A549 (cell line): Measurements from ENCODE around the gene SPDYE1. TPM values are rescaled to one million over a fixed set of nuclear protein-coding genes. Genes with fewer than 3 reads are reported as not detected.

Experiments used
- BHLHE40 ChIP-seq: IDR thresholded peaks from 2 replicates; pipeline ENCODE4 v1.6.1; 2012; ENCODE audit warnings: low read depth, low read length, inconsistent platforms
- CBX2 ChIP-seq: fragments of 200-600 bp; sonication (generic); IDR thresholded peaks from 2 replicates; pipeline ENCODE4 v1.6.1; 2016; ENCODE audit warnings: low read depth, mild to moderate bottlenecking, borderline replicate concordance
- CEBPB ChIP-seq, 2 experiments: fragments of >200 bp in 1 of 2; sonication (Bioruptor Twin) in 1 of 2; formaldehyde crosslinking in 1 of 2; IDR thresholded peaks; 2 replicates each; pipeline ENCODE4 v1.6.1; 2012 to 2016
- CHD2 ChIP-seq: fragments of 150-350 bp; IDR thresholded peaks from 2 replicates; pipeline ENCODE4 v1.6.1; 2014; ENCODE audit warnings: low read length; ENCODE audit not compliant: partially characterized antibody
- CHD4 ChIP-seq: fragments of 200-600 bp; sonication (generic); IDR thresholded peaks from 2 replicates; pipeline ENCODE4 v1.6.1; 2016; ENCODE audit warnings: antibody characterized with exemption, mild to moderate bottlenecking, borderline replicate concordance
- CTCF ChIP-seq: fragments of >200 bp; sonication (Bioruptor Twin); formaldehyde crosslinking; IDR thresholded peaks from 3 replicates; pipeline ENCODE4 v1.5.1; 2016
- E2F6 ChIP-seq: IDR thresholded peaks from 2 replicates; pipeline ENCODE4 v1.6.1; 2012; ENCODE audit warnings: low read depth, borderline replicate concordance
- EHF ChIP-seq: fragments of 250-450 bp; sonication (Bioruptor Pico); IDR thresholded peaks from 2 replicates; pipeline ENCODE4 v1.5.0; 2020; ENCODE audit warnings: mild to moderate bottlenecking
- EHMT2 ChIP-seq: fragments of 200-600 bp; sonication (generic); IDR thresholded peaks from 2 replicates; pipeline ENCODE4 v1.6.1; 2016; ENCODE audit warnings: antibody characterized with exemption, low read depth, mild to moderate bottlenecking, moderate library complexity
- EP300 ChIP-seq, 2 experiments: fragments of >200 bp; sonication (Bioruptor Twin); formaldehyde crosslinking; IDR thresholded peaks; 2 replicates in 1 of 2; 3 replicates in 1 of 2; pipeline ENCODE4 v1.6.1; 2016 to 2017
- FOSB ChIP-seq: fragments of 250-450 bp; sonication (Bioruptor Pico); IDR thresholded peaks from 2 replicates; pipeline ENCODE4 v1.5.0; 2020; ENCODE audit warnings: mild to moderate bottlenecking, moderate library complexity
- FOSL2 ChIP-seq, 2 experiments: fragments of 450-650 bp in 1 of 2; fragments of >200 bp in 1 of 2; sonication (Bioruptor Twin) in 1 of 2; formaldehyde crosslinking; IDR thresholded peaks; 2 replicates each; pipeline versions ENCODE4 v1.5.0 to v1.6.1; 2016 to 2020; ENCODE audit warnings: mild to moderate bottlenecking in 1 of 2, moderate library complexity in 1 of 2
- FOXS1 ChIP-seq: fragments of 250-450 bp; sonication (Bioruptor Pico); IDR thresholded peaks from 2 replicates; pipeline ENCODE4 v1.5.0; 2020; ENCODE audit warnings: mild to moderate bottlenecking, moderate library complexity
- GATA3 ChIP-seq: IDR thresholded peaks from 2 replicates; pipeline ENCODE4 v1.6.1; 2012; ENCODE audit warnings: borderline replicate concordance
- HES2 ChIP-seq: fragments of >200 bp; sonication (Bioruptor Twin); formaldehyde crosslinking; IDR thresholded peaks from 2 replicates; pipeline ENCODE4 v1.6.1; 2016
- HOXB5 ChIP-seq: fragments of 250-450 bp; sonication (Bioruptor Pico); IDR thresholded peaks from 2 replicates; pipeline ENCODE4 v1.5.0; 2020; ENCODE audit warnings: mild to moderate bottlenecking, moderate library complexity
- JUN ChIP-seq, 2 experiments: fragments of >200 bp; sonication (Bioruptor Twin); formaldehyde crosslinking; IDR thresholded peaks; 2 replicates in 1 of 2; 3 replicates in 1 of 2; pipeline ENCODE4 v1.6.1; 2016 to 2017
- KDM1A ChIP-seq: fragments of 200-600 bp; sonication (generic); IDR thresholded peaks from 2 replicates; pipeline ENCODE4 v1.6.1; 2016; ENCODE audit warnings: low read depth, mild to moderate bottlenecking
- KDM5A ChIP-seq: fragments of 200-600 bp; sonication (generic); IDR thresholded peaks from 2 replicates; pipeline ENCODE4 v1.6.1; 2016; ENCODE audit warnings: antibody characterized with exemption, mild to moderate bottlenecking
- MAFK ChIP-seq: fragments of 450-650 bp; IDR thresholded peaks from 2 replicates; pipeline ENCODE4 v1.6.1; 2014; ENCODE audit not compliant: partially characterized antibody
- MAZ ChIP-seq: fragments of 150-350 bp; IDR thresholded peaks from 2 replicates; pipeline ENCODE4 v1.6.1; 2014; ENCODE audit warnings: antibody characterized with exemption, low read depth, low read length, borderline replicate concordance
- NR3C1 ChIP-seq: fragments of >200 bp; sonication (Bioruptor Twin); formaldehyde crosslinking; IDR thresholded peaks from 3 replicates; pipeline ENCODE4 v1.6.1; 2017
- POLR2A ChIP-seq: IDR thresholded peaks from 2 replicates; pipeline ENCODE4 v1.6.1; 2012; ENCODE audit warnings: mild to moderate bottlenecking, low read length
- POLR2AphosphoS2 ChIP-seq: conservative IDR thresholded peaks from 2 replicates; pipeline ENCODE4 v1.6.1; 2012; ENCODE audit warnings: low read length, improper control_type of control experiment, inconsistent platforms
- RAD21 ChIP-seq, 2 experiments: fragments of >200 bp in 1 of 2; sonication (Bioruptor Twin) in 1 of 2; formaldehyde crosslinking in 1 of 2; IDR thresholded peaks in 1 of 2; conservative IDR thresholded peaks in 1 of 2; 2 replicates in 1 of 2; 3 replicates in 1 of 2; pipeline ENCODE4 v1.6.1; 2012 to 2018; ENCODE audit warnings: inconsistent platforms in 1 of 2
- RCOR1 ChIP-seq: fragments of 150-350 bp; IDR thresholded peaks from 2 replicates; pipeline ENCODE4 v1.6.1; 2014; ENCODE audit warnings: antibody characterized with exemption, low read length, low read depth
- REST ChIP-seq: fragments of 200-600 bp; sonication (generic); IDR thresholded peaks from 2 replicates; pipeline ENCODE4 v1.6.1; 2016; ENCODE audit warnings: antibody characterized with exemption, mild to moderate bottlenecking, moderate library complexity
- RFX5 ChIP-seq: fragments of 450-650 bp; IDR thresholded peaks from 2 replicates; pipeline ENCODE4 v1.7.1; 2014; ENCODE audit warnings: antibody characterized with exemption, mild to moderate bottlenecking, moderate library complexity
- RNF2 ChIP-seq: fragments of 200-600 bp; sonication (generic); IDR thresholded peaks from 2 replicates; pipeline ENCODE4 v1.6.1; 2016; ENCODE audit warnings: low read depth, mild to moderate bottlenecking, antibody characterized with exemption, moderate library complexity, borderline replicate concordance
- SMC3 ChIP-seq: fragments of >200 bp; sonication (Bioruptor Twin); formaldehyde crosslinking; IDR thresholded peaks from 3 replicates; pipeline ENCODE4 v1.6.1; 2018; ENCODE audit warnings: inconsistent platforms
- TFCP2L1 ChIP-seq: fragments of 250-450 bp; sonication (Bioruptor Pico); IDR thresholded peaks from 2 replicates; pipeline ENCODE4 v1.5.0; 2021; ENCODE audit warnings: mild to moderate bottlenecking
- TP53 ChIP-seq: fragments of 250-450 bp; sonication (Bioruptor Pico); IDR thresholded peaks from 2 replicates; pipeline ENCODE4 v1.5.0; 2021; ENCODE audit warnings: mild to moderate bottlenecking, moderate library complexity
- ZC3H11A ChIP-seq: fragments of 450-650 bp; IDR thresholded peaks from 2 replicates; pipeline ENCODE4 v1.6.1; 2014; ENCODE audit warnings: antibody characterized with exemption, mild to moderate bottlenecking
- ZFP36 ChIP-seq: fragments of 450-650 bp; IDR thresholded peaks from 2 replicates; pipeline ENCODE4 v1.6.1; 2014; ENCODE audit warnings: borderline replicate concordance; ENCODE audit not compliant: partially characterized antibody
- polyA plus RNA-seq, 4 experiments: library from polyadenylated mRNA; depleted of rRNA in 3 of 4; stranded (reverse); fragments of >200 nt; fragmentation: RNase III in 1 of 4; extraction: RNeasy Plus Mini Kit Qiagen cat#74134 plus additional on column Dnase treatment in 1 of 4; gene quantifications; 2 replicates in 3 of 4; 3 replicates in 1 of 4; pipeline ENCODE4 v1.2.3, GENCODE V29; 2011 to 2017
- TF ChIP-seq, protein P1 (sequence below): fragments of 250-450 bp; sonication (Bioruptor Pico); IDR thresholded peaks from 2 replicates; pipeline ENCODE4 v1.5.0; 2020; ENCODE audit warnings: low read depth, mild to moderate bottlenecking, moderate library complexity
- TF ChIP-seq, protein P2 (sequence below): IDR thresholded peaks from 2 replicates; pipeline ENCODE4 v1.6.1; 2012

Gene SPDYE1
- polyA plus RNA-seq, 2 of the 4 experiments (the other 2 are of a cell fraction): not detected

GRCh38 chr7:44044315-44045225 lies 46.9 kb downstream of the SPDYE1 start, which contains the start of gene DBNL (continued):
- TF ChIP-seq, protein P1, sequence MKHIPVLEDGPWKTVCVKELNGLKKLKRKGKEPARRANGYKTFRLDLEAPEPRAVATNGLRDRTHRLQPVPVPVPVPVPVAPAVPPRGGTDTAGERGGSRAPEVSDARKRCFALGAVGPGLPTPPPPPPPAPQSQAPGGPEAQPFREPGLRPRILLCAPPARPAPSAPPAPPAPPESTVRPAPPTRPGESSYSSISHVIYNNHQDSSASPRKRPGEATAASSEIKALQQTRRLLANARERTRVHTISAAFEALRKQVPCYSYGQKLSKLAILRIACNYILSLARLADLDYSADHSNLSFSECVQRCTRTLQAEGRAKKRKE: 0 out of 2 replicates have a peak, but pooled peaks have one; percentile 27
- TF ChIP-seq, protein P2, sequence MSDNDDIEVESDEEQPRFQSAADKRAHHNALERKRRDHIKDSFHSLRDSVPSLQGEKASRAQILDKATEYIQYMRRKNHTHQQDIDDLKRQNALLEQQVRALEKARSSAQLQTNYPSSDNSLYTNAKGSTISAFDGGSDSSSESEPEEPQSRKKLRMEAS: peak; percentile 91
- TF ChIP-seq RCOR1 (no peak), FOXS1 (CRISPR knock-in tag) (no peak), TFCP2L1 (CRISPR knock-in tag) (0 out of 2 replicates have a peak, but pooled peaks have one; percentile 38), JUN (IDR thresholded peaks at IDR 0.05) (peak; percentile 77 to 91; a peak in 3 of 5 replicates), CBX2 (no peak), REST (no peak), RFX5 (no peak), KDM5A (peak; percentile 43; the same call in 1 of the 2 replicates), CEBPB (IDR thresholded peaks at IDR 0.05) (no peak), FOSL2 (IDR thresholded peaks at IDR 0.05) (no peak), FOSL2 (CRISPR knock-in tag; IDR thresholded peaks at IDR 0.05) (no peak), POLR2AphosphoS2 (no peak), GATA3 (peak; percentile 14; the same call in 1 of the 2 replicates), HES2 (no peak), HOXB5 (no peak), E2F6 (peak; percentile 95), ZC3H11A (no peak), TP53 (no peak), CTCF (no peak), CHD2 (no peak), EHMT2 (no peak), CHD4 (no peak), KDM1A (no peak), FOSB (no peak), RNF2 (no peak), MAZ (0 out of 2 replicates have a peak, but pooled peaks have one; percentile 38), ZFP36 (no peak), MAFK (no peak), EHF (no peak), BHLHE40 (no peak), POLR2A (peak; percentile 97), SMC3 (no peak), NR3C1 (no peak), RAD21 (conservative IDR thresholded peaks at IDR 0.05 in 1 of 2, IDR thresholded peaks at IDR 0.05 in 1 of 2) (no peak), EP300 (IDR thresholded peaks at IDR 0.05) (no peak)
